HG02571 (cell line): Measurements from ENCODE around the gene HARS1.
"Not testable (repeated sequence)": the region's sequence is repeated elsewhere in the genome, so short reads cannot be mapped to it uniquely, and the experiment has no call there.

Experiments used
- ATAC-seq: cut with Tn5 transposase; IDR thresholded peaks from one replicate; pipeline ENCODE4 v1.9.1; 2021; ENCODE audit warnings: mild to moderate bottlenecking, moderate library complexity; ENCODE audit not compliant: unreplicated experiment

Gene HARS1

DNA sequence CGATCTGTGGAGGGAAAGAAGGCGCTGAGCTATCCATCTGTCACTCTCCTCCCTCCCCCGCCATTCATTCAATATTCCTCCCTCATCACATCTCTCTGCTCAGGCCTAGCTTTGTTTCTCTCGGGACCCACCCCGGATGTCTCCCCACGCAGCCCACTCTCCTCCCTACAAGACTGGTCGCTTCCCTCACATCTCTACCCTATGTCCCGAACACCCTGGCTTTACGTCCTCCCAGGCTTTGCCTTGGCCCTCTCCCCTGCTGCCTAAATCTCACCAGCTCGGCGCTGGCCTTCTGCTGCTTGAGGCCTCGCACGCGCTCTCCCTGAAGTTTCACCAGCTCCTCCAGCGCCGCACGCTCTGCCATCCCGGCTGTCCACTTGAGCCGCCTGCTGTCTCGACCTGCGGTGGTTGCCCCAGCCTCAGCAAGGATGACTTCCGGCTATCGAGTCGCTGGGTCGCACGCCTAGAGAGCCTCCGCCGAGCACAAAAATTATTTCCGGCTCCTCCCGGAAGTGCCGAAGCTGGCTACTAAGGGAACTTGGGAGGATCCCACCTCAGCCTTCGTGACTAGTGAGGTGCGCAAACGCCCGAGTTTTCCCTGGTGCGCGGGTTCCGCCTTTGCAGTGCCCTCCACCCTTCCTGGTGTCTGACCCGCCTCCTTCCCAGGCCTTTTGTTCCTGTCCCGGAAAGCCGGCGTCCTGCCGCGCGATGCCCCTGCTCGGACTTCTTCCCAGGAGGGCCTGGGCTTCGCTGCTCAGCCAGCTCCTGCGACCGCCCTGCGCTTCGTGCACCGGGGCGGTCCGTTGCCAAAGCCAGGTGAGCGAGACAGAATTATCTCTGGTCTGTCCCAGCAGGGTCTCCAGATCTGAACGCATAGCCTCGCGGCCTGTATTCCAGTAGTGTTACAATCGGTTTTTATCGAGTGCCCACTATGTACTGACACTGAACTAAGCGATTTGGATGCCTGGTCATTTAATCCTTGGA lies at the start of gene HARS1, which contains the start of gene HARS2:
Gene HARS1, minus strand, starts transcription at position 430 of the 984 bp plus-strand sequence. Its CDS starts 66 bp downstream, at position 364.
Gene HARS2, plus strand, starts transcription at position 515 of the 984 bp plus-strand sequence. Its CDS starts 194 bp downstream, at position 709.
- ATAC-seq: peak; percentile 94

- ATAC-seq: no peak
Observed at GRCh38 chr5:140737486-140737885, 46.3 kb upstream of the HARS1 start.

- ATAC-seq: no peak
Observed at GRCh38 chr5:140734354-140734753, 43.2 kb upstream of the HARS1 start.

DNA sequence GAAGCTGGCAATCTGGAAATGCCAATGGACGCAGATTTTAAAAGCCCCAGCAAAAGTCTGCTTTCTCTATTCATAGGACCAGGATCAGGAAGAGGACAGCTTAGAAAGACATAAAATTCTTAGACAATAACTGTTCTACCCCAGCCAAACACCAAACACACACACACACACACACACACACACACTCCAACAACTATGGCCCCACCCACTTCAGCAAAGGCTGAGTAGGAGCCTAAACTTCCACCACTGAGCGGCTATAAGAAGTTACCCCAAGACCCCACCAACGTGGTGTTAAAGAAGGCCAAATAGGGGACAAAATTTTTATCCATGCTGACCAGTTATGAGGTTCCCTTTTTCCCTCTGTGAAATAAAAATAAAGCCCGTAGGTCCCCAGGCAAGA lies 41.9 kb upstream of the HARS1 start:
- ATAC-seq: no peak

GRCh38 chr5:140725799-140726471 lies 34.8 kb upstream of the HARS1 start:
- peak; percentile 87 for ATAC-seq

GRCh38 chr5:140721395-140721794 lies 30.2 kb upstream of the HARS1 start:
- not testable (repeated sequence) for ATAC-seq

DNA sequence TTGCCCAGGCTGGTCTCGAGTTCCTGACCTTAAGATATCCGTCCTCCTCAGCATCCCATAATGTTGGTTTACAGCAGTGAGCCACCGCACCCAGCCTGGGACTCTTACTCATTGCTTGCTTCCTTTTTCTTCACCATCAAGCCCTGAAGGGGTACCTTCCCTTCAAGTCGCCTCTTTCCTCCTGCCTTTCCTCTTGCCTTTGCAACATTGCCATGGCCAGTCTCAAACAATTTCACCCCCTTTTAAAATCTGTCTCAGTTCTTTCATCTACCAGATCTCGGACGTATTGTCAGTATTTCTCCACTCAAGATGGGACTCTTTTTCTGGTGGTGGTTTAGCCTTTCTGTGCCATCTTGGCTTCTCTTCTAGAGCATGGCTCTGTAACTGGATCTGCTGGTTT lies 29.6 kb upstream of the HARS1 start:
- not testable (repeated sequence) for ATAC-seq

DNA sequence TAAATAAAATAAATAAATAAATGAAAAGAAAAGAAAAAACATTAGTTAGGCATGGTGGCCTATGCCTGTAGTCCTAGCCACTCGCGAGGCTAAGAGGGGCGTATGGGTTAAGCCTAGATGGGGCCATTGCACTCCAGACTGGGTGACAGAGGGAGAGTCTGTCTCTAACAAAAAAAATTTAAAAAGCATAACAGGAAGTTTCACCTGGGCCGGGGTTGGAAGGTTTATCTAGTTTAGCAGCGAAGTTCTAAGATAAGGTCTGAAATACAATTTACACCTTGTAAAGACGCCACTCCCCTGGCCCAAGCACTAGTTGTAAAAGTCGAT lies 27.1 kb upstream of the HARS1 start:
- ATAC-seq: no peak

GRCh38 chr5:140716238-140716637 lies 25.1 kb upstream of the HARS1 start:
- not testable (repeated sequence) for ATAC-seq

GRCh38 chr5:140713562-140714094 lies 22.5 kb upstream of the HARS1 start:
- no peak for ATAC-seq

DNA sequence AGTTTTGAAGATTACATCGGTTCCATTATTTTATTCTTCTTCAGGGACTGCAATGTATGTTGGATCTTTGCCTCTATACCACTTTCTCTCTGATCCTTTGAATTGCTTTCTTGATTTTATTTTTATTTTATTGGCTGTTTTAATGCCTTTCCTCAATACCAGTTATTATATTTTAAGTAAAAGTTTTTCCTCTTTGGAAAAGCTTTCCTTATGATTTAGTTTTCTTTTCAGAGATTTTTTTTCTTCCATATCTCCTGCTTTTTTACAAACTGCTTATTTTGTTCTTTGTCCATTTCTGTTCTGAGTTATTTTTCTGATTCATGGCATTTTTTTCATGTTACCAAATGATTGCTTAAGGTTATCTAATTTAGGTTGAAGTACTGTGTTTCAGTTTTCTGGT lies 20.6 kb upstream of the HARS1 start:
- ATAC-seq: no peak

DNA sequence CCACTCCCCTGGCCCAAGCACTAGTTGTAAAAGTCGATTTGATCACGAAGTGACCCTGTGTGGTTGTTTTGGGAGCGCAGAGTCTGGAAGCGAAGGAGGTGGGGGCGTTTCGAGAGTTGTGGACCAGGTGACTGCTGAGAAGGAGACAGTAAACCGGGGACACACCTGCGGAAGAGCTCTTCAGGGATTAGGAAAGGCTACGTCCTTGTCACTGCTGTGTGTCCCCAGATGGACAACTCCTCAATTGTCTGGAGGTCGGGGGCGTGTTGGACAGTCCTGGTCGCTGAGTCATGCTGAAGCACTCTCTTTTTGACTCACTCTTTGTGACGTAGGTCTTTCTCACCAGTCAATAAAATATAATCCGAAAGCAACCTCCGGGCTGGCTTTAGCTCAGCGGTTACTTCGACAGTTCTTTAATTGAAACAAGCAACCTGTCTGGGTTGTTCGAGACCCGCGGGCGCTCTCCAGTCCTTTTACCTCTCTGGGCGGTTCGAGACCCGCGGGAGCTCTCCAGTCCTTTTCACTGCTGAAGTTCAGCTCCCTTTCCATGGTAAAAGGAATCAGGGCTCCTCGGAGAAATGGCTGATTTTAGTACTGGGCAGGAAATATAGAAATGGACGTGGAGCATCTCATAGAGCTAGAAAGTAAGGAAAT lies 19.9 kb upstream of the HARS1 start:
- peak; percentile 91 for ATAC-seq

- not testable (repeated sequence) for ATAC-seq
Observed at GRCh38 chr5:140708787-140709186, 17.6 kb upstream of the HARS1 start.

DNA sequence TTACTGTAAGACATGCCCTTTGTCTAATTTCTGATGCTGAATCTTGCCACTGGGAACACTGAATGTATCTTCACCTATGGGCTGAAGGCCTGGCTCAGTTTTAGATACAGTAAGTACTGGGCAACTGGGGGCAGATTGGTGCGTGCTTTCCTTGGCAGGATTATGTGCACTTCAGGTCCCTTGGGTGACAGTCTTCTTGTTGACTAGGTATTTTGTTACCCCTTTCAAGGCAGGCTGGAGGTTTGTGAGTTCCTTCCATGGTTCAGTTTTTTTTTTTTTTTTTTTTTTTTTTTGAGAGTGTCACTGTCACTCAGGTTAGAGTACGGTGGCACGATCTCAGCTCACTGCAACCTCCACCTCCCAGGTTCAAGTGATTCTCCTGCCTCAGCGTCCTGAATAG lies 16.6 kb upstream of the HARS1 start:
- no peak for ATAC-seq

DNA sequence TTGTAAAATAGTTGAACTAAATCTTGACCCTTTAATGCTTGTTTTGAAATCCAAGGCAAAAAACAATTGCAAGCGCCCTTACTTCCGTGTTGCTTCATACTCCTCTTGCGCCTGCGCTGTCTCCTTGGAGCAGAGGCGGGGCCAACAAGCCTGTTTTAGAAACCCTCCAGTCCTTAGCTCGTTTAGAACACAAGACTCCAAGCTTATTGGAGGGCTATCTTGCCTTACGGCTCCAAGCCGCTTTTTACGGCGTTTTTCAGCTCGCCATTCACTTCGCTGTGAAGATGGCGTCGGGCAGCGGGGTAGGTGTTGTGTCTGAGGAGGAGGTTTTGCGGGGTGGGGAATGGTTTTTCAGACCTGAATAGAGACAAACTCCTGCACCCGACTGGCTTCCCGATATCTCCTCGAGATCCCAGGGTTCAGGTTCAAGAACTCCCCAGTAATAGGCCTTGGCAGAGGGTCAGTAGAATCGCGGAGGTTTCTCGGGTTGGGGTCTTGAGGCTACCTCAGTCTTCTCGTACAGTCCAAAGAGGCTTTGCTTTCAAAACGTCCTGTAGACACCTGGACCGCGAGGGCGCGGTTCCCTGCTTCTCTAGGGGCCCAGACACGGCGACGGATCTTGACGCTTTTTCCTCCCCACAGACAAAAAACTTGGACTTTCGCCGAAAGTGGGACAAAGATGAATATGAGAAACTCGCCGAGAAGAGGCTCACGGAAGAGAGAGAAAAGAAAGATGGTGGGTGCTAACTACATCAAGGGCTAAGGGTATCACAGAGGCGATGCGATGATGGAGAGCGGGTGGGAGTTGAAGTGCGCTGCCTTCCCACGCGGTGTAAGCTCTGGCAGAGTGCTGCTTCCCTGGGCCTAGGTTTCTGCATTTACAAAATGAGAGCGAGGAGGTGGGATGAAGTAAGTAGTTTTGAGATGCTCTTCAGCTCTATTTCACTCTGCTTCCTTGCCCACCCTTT lies 9.3 kb upstream of the HARS1 start, which contains the start of gene ZMAT2:
Gene ZMAT2, plus strand, starts transcription at position 271 of the 968 bp plus-strand sequence. Its CDS starts 14 bp downstream, at position 285.
- peak; percentile 98 for ATAC-seq

DNA sequence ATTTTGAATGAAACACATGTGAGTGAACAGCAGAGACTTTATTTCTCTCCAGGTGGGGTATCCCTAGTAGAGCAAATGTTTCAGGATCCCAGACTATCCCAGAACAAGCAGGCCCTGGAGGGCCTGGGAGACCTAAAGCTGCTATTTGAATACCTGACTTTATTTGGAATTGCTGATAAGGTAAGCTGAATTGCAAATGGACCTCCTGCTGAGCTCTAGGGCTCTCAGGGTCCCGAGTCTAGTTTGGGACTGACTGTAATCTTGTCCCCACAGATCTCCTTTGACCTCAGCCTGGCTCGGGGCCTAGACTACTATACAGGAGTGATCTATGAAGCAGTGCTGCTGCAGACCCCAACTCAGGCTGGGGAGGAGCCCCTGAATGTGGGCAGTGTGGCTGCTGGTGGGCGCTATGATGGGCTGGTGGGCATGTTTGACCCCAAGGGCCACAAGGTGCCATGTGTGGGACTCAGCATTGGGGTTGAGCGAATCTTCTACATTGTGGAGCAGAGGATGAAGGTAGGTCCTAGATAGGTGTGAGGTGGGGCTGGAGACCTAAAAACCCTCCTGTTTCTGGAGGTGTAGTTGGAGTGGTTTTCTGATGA lies 5.8 kb upstream of the HARS1 start:
- no peak for ATAC-seq

DNA sequence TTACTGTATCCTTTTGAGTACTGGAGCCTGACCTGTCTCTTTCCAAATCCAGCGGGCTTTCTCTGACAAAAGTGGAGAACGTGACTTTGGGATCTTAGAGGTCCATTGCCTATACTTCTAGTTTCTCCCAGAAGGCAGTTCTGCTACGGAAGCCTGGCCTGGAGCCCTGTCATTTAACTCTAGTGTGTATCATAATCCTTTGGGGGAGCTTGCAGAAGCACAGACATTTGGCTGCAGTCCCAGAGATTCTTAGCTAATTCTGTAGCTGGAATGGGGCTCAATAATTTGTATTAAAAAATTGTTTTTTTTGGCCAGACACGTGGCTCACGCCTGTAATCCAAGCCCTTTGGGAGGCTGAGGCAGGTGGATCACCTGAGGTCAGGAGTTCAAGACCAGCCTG lies 3.1 kb upstream of the HARS1 start:
- ATAC-seq: no peak

GRCh38 chr5:140690376-140690932 lies 716 bp downstream of the HARS1 start:
- ATAC-seq: no peak

- no peak for ATAC-seq
Observed at GRCh38 chr5:140678993-140679392, 12.2 kb downstream of the HARS1 start.
